Measurements from ENCODE around the gene MYO16. TPM values are rescaled to one million over a fixed set of nuclear protein-coding genes. Genes with fewer than 3 reads are reported as not detected.

Gene MYO16
- total RNA-seq, 1 experiment from 2014 or later = not detected

DNA sequence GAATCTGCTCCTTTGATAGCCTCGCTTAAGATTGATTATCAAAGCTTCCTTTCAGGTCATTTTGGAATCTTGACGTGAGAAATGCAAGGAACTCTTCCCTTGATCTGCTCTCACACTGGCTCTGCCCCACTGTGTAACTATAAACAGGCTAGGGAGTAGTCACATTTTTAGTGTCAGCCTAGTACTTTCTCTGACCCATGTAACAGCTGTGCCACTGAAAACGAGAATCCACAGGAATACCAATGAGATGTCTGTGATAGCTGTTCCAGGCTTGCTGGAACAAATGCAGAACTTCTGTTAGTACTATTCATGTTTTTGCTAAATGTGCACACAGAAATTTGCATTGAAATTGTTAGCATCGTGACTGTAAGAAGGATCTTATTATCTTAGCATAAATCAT, 221.3 kb downstream of the MYO16 start:
- H4K8ac ChIP-seq (replicated peaks; ENCODE audit: insufficient read length, low read depth, low read length) = no peak overlapping the region
- H3K4ac ChIP-seq (ENCODE audit: low read depth, low read length) = no peak overlapping the region
- Mint-ChIP-seq H3K36me3 (ENCODE audit: insufficient read depth in 1 of 3, low read depth in 3 of 3) (no peaks in the 10 kb centered on the region), H3K27ac (no peak overlapping the region), H3K27me3 (ENCODE audit: low read depth) (no peaks in the 10 kb centered on the region), H3K9me3 (no peaks in the 10 kb centered on the region), H3K4me3 (no peak overlapping the region), H3K4me1 (peaks cover 14 to 15% of the 10 kb centered on the region in 2 experiments)
- no peak overlapping the region for H3K56ac ChIP-seq (ENCODE audit: insufficient read length, low read depth, low read length)
- no peak overlapping the region for H2BK120ac ChIP-seq (ENCODE audit: low read depth, low read length, poor library complexity, severe bottlenecking)
- no peak overlapping the region for H3T11ph ChIP-seq (ENCODE audit: low read length)
- no peak overlapping the region for H3K9ac ChIP-seq (ENCODE audit: extremely low read depth, insufficient read length, low read length)
- no peak for DNase-seq
- H3K18ac ChIP-seq (ENCODE audit: insufficient read length, low read depth, low read length) = no peak overlapping the region
- H3K9me3 ChIP-seq (ENCODE audit: control insufficient read depth, low read depth, low read length) = no peaks in the 10 kb centered on the region
- peaks cover 7% of the 10 kb centered on the region for H3K4me1 ChIP-seq (ENCODE audit: insufficient read depth, low read length)
- H3K23ac ChIP-seq (ENCODE audit: insufficient read length, low read depth, low read length) = no peak overlapping the region
- no peaks in the 10 kb centered on the region for H3K79me1 ChIP-seq (ENCODE audit: insufficient read depth, low read depth, low read length, poor library complexity, severe bottlenecking)
- H2BK5ac ChIP-seq (ENCODE audit: insufficient read length, low read length) = no peak overlapping the region
- WGBS (ENCODE audit: extremely low coverage, insufficient read length, low lambda C conversion rate) = no CpG with 5 or more reads among the region's 4 CpGs
- no peak overlapping the region for H3K14ac ChIP-seq (ENCODE audit: insufficient read depth, low read length)
- no peak overlapping the region for H4K5ac ChIP-seq (ENCODE audit: insufficient read length, low read depth, low read length)
- H2AK5ac ChIP-seq (ENCODE audit: insufficient read length, low read length) = no peak overlapping the region
- H3K27ac ChIP-seq (ENCODE audit: insufficient read length, low read depth, low read length) = no peak overlapping the region
- no peaks in the 10 kb centered on the region for H3K23me2 ChIP-seq (ENCODE audit: insufficient read length, low read depth, low read length, poor library complexity, severe bottlenecking)
- no peak overlapping the region for H2AFZ ChIP-seq (ENCODE audit: low read length)
- no peaks in the 10 kb centered on the region for H3K27me3 ChIP-seq (ENCODE audit: insufficient read depth, low read length)
- H2BK15ac ChIP-seq (ENCODE audit: low read depth, low read length) = no peak overlapping the region
- no peaks in the 10 kb centered on the region for H3K79me2 ChIP-seq (ENCODE audit: insufficient read depth, low read length)
- H4K20me1 ChIP-seq (ENCODE audit: control insufficient read depth, insufficient read depth, insufficient read length) = no peaks in the 10 kb centered on the region
- H3K4me2 ChIP-seq (ENCODE audit: insufficient read depth, insufficient read length, low read length) = no peak overlapping the region
- no peak overlapping the region for H2BK20ac ChIP-seq (ENCODE audit: low read depth, low read length, poor library complexity, severe bottlenecking)
- no peak for TF ChIP-seq CTCF (conservative IDR thresholded peaks at IDR 0.05)
- no peak overlapping the region for H2BK12ac ChIP-seq (ENCODE audit: insufficient read length, low read depth, low read length)
- H4K91ac ChIP-seq (ENCODE audit: insufficient read length, low read depth, low read length) = no peak overlapping the region
